Activated CD4-positive, alpha-beta T cell treated with anti-CD3 and anti-CD28 coated beads, Interleukin-2, Interleukin-4, amounts not matched to agents 100 ng/mL and 50 ng/mL, durations not matched to agents 16 hours and 8 hours (primary cell): Measurements from ENCODE around the gene ATAD3B.
"Not testable (repeated sequence)": the region's sequence is repeated elsewhere in the genome, so short reads cannot be mapped to it uniquely, and the experiment has no call there.

Experiments used
- DNase-seq: peaks from one replicate; pipeline ENCODE4 v3.0.0-alpha.2; 2020; ENCODE audit warnings: low spot score

ATAD3B gene

DNA sequence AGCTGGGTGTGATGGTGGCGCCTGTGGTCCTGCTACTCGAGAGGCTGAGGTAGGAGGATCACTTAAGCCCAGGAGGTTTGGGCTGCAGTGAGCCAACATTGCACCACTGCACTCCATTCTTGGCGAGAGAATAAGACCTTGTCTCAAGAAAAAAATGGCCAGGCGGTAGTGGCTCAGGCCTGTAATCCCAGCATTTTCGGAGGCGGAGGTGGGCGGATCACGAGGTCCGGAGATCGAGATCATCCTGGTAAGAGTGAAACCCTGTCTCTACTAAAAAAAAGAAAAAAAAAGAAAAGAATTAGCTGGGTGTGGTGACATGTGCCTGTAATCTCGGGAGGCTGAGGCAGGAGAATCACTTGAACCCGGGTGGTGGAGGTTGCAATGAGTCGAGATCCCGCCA lies 11.3 kb downstream of the ATAD3B start:
- DNase-seq, result no peak

DNA sequence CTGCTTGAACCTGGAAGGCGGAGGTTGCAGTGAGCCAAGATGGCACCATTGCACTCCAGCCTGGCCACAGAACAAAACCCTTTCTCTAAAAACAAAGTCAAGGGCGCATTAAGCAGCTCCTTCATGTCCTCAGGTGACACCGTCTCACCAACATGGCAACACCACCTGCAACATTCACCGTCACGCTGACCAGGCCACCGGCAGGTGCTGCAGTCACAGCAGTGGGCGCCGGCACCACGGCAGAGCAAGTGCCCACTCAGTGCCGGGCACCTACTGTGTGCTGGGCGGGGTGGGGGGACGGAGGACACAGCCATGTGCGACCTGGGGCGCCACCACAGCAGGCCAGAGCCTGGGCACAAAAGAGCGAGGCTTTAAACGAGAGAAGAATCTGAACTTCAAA lies 12.1 kb downstream of the ATAD3B start:
- no peak for DNase-seq

DNA sequence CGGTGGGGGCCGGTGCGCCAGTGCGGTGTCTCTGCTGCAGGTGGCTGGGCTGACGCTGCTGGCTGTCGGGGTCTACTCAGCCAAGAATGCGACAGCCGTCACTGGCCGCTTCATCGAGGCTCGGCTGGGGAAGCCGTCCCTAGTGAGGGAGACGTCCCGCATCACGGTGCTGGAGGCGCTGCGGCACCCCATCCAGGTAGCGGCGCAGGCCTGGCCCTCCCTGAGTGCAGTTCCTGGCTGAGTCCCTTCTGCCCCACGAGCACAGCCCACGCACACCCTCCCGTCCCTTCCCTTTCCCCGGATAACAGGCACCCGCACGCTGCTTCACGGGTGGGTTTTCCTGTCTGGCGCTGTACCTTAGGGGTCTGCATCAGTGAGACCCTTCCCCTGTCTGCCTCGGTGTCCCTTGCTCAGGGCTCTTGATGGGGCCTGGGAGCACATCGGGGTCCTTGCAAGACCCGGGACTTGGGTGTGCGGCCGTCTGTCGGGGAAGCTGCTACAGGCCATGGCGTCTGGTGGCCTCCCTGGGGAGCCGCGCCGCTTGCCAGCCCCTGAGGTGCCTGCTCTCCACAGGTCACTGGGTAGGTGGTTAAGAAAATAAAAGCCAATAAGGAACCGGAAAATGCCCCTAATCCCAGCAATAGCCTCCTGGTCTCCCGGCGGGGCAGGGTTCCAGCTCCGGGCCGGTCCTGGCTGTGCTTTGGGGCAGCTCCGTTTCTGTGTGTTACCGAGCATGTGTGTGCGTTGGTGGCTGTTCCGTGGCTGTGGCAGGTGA lies 13.6 kb downstream of the ATAD3B start:
- not testable (repeated sequence) for DNase-seq

DNA sequence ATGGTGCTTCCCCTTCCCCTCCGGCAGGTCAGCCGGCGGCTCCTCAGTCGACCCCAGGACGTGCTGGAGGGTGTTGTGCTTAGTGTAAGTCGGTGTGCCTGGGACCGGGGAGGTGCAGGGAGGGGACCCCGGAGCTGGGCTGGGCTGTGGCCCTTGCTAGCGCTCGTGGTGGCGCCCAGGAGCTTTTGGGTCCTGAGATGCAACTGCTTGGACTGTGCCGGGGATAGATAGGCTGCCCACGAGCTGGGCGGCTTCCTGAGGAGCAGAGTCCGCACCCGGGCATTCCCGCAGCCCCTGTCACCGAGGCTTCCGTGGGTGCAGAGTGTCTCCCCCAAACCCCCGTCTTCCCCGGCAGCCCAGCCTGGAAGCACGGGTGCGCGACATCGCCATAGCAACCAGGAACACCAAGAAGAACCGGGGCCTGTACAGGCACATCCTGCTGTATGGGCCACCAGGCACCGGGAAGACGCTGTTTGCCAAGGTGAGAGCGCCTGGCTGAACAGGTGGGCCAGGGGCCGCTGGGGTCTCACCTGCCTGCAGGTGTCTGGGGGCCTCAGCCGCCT lies 14.3 kb downstream of the ATAD3B start:
- DNase-seq, result not testable (repeated sequence)

DNA sequence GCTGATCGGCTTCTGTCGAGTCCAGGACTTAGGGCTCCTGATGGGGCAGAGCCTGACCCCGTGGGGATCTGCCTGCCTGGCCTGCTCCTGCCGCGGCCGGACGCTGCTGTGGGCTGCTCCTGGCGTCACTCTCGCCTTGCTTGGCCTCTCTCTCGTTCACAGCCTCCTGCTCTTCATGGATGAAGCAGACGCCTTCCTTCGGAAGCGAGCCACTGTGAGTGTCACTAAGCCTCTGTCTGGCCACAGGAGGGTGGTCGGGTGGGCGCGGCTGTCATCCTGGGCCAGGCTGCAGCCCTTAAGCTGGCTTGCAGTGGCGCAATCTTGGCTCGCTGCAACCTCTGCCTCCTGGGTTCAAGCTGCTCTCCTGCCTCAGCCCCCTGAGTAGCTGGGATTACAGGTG lies 16.1 kb downstream of the ATAD3B start:
- no peak for DNase-seq

DNA sequence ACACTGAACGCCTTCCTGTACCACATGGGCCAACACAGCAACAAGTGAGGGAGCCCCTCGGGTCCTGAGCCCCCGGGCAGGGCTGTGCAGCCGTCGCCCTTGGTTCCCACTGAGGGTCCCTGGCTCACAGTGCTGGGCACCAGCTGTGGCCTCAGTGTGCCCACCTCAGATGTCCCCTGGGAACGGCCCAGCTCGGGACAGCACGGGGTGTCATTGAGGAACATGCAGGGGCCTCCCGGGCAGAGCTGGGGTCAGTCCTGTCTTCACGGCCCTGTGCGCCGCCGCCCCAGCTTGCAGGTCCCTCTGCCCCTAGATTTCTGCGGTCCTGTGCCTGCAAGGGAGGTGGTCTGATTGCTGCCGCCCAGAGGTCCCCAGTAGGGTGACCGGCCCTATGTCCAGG lies 17.7 kb downstream of the ATAD3B start:
- DNase-seq, result no peak

DNA sequence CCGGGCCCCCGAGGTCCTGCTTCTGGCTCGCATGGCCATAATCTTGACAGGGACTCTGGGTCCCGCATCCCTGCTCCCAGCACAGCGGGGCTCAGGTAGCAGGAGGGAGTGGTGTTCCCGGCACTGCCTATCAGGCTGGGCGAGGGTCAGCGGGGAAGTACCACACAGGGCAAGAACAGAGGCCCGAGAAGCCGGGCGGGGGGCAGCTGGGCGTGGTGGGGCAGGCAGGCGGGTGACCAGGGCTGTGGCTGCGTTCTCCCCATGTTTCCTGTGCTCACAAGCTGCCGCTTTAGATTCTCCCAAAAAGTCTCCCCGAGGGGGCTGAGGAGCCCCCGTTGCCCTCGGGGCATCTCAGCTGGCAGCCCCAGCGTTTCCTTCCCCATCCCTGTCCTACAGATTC lies 18.3 kb downstream of the ATAD3B start:
- DNase-seq, result no peak

DNA sequence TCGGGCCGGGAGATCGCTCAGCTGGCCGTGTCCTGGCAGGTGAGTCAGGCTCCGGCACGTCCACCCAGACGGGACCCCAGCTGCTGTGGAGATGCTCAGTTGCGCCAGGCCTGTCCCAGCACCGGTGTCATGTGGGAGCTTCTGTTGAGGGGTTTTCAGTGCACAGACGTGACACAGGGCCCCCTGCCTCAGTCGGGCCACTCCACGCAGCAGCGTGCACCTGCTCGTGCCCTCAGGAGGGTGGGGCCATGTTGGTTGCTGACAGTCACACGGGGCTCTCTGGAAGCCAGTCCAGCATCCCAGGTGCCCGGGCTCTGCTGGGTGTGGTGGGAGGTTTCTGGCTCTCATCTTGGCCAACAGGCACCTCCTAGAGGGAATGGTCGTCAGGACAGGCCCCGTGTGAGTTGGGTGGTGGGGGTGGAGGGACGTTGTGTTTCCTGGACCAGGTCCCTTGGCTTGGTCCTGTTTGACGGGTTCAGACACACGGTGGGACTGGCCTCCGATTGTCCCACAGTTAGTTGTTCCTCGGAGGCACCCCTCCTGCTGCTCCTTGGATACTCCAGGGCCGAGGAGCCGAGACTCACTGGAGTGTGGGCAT lies 19.2 kb downstream of the ATAD3B start:
- no peak for DNase-seq

DNA sequence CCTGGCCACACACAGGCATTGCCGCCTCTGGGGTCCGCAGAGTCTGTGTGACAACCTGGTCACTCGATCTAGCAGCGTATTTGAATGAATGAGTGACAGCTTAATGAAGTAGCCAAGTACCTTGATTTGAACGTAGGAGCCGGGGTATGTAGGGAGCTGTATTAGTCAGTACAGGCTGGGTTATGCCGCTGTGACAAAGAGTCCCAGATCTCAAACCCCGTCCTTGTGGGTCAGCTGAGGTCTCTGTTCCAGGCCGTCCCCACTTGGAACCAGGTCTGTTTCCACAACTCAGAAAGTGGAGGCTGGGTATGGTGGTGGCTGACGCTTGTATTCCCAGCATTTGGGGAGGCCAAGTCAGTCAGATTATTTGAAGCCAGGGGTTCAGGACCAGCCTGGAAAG lies 20.0 kb downstream of the ATAD3B start:
- no peak for DNase-seq

DNA sequence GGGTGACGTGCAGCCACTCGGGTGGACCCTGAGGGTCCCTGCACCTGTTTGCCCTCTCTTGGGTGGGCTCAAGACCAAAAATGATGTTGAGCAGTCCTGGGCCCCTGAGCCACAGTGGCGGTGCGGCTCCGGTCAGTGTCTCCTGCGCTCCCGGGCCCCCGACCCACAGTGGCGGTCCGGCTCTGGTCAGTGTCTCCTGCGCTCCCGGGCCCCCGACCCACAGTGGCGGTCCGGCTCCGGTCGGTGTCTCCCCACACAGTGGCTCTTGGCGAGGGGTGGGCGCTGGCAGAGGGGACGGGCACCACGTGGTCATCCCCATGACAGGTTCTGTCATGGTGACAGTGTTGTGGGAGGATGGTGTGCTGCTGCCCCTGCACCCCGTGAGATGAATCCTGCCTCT lies 22.7 kb downstream of the ATAD3B start:
- not testable (repeated sequence) for DNase-seq

DNA sequence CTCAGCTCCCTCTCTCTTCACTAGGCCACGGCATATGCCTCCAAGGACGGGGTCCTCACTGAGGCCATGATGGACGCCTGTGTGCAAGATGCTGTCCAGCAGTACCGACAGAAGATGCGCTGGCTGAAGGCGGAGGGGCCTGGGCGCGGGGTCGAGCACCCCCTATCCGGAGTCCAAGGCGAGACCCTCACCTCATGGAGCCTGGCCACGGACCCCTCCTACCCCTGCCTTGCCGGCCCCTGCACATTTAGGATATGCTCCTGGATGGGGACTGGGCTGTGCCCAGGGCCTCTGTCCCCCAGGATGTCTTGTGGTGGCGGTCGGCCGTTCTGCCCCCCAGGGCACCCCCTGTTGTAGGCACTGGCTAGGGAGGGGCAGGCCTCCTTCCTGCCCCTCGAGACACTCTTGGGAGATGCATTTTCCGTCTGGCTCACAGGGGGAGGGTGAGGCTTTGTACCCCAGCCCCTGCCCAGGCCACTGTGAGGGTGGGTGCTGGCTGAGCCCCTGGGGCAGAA lies 24.0 kb downstream of the ATAD3B start:
- not testable (repeated sequence) for DNase-seq

DNA sequence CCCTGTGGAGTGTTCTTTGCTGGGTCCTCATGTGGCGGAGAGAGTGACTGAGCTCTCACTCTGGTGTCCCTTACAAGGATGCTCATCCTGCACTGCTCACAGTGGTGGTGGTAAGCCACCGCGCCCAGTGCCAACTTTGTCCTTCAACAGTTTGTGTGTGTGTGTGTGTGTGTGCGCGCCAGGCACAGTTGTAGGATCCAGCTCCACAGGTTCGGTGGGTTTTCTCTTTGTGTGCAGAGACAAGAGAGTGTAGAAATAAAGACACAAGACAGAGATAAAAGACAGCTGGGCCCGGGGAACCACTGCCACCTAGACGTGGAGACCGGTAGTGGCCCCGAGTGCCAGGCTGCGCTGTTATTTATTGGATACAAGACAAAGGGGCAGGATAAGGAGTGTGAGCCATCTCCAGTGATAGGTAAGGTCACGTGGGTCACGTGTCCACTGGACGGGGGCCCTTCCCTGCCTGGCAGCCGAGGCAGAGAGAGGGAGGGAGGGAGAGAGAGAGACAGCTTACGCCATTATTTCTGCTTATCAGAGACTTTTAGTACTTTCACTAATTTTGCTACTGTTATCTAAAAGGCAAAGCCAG lies 33.3 kb downstream of the ATAD3B start:
- peak; percentile 74 for DNase-seq

DNA sequence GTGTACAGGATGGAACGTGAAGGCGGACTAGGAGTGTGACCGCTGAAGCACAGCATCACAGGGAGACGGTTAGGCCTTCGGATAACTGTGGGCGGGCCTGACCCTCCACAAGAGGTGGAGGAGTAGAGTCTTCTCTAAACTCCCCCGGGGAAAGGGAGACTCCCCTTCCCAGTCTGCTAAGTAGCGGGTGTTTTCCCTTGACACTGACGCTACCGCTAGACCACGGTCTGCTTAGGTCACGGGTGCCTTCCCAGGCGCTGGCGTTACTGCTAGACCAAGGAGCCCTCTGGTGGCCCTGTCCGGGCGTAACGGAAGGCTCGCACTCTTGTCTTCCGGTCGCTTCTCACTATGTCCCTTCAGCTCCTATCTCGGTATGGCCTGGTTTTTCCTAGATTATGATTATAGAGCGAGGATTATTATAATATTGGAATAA lies 33.8 kb downstream of the ATAD3B start:
- peak; percentile 17 for DNase-seq

DNA sequence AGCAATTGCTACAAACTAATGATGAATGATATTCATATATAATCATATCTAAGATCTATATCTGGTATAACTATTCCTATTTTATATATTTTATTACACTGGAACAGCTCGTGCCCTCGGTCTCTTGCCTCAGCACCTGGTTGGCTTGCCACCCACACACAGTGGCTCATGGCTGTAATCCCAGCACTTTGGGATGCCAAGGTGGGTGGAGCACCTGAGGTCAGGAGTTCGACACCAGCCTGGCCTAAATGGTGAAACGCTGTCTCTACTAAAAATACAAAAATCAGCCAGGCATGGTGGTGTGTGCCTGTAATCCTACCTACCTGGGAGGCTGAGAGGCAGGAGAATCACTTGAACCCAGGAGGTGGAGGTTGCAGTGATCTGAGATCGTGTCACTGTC lies 34.2 kb downstream of the ATAD3B start:
- not testable (repeated sequence) for DNase-seq

DNA sequence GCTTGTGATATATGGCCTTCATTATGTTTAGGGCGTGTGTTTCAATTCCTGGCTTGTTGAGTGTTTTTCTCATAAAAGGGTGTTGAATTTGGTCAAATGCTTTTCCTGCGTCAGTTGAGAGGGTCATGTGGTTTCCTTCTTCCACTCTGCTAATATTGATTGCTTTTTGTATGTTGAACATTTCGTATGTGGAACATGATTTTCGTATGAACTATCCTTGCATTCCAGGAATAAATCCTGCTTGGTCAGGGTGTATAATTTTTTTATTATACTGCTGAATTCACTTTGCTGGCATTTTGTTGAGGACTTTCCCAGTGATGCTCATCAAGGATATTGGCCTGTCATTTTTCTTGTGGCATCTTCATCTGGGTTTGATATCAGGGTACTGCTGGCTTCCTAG lies 35.7 kb downstream of the ATAD3B start:
- no peak for DNase-seq

DNA sequence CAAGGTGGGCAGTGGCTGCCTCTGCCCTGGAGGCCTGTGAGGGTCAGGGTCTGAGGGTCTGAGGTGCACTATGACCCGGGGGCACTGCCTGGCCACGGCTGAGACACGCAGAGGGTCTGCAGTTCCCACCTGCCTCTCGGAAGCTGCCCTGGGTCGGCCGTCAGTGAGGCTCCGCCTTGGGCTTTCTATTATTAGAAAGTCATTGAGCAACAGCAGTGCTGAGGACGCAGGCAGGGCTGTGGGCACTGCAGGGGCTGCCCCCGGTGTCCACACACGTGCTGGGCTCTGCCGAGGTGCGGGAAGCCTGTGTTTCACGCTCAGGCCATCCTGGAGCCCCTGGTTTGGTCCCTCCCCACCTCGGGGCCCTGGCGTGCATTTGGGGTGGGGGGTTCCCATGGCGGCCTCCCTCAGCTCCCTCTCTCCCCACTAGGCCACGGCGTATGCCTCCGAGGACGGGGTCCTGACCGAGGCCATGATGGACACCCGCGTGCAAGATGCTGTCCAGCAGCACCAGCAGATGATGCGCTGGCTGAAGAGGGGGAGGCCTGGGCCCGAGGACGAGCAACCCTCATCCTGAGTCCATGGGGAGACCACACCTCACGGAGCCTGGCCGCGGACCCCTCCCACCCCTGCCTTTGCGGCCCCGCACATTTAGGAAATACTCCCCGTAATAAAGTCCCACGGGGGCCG lies 37.4 kb downstream of the ATAD3B start:
- DNase-seq, result not testable (repeated sequence)

DNA sequence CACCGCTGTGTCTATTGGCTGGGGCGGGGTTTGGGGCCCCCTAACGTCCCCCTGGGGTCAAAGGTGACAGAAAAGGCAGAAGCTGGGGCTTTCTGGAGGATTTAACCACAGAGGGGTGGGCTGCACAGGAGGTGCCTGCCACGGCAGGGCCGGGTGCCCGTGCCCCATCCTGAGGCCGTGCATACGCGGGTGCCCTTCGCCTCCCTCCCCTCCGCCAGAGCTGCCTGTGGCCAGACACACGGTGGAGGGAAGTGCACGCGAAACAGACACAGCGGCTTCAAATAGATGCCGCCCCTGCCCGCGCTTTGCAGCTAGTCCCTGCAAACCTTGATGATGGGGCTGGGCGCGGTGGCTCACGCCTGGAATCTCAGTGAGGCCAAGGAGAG lies 37.9 kb downstream of the ATAD3B start:
- DNase-seq, result not testable (repeated sequence)

DNA sequence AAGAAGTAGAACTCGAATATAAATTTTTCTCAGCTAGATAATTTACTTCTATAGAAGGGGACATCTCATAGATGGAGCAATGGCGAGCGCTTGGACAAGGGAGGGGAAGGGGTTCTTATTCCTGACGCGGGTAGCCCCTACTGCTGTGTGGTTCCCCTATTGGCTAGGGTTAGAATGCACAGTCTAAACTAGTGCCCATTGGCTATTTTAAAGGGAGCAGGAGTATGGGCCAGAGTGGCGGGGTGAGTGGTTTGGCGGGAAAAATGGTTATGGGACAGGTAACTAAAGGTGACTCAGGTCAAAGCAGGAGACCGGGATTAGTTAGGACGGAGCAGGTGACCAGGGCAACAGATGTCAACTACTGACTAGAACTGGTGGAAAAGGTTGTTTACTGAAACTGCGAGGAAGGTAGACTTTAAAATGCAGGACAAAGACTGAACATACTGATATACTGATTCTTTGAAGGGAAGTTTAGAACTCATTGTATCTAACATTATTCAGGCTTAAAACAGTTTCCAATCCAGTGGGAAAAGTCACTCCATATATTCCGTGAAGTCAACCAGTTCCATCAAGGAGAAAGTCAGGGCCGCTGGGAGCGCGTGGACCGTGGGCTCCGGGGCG lies 39.5 kb downstream of the ATAD3B start:
- peak; percentile 45 for DNase-seq

DNA sequence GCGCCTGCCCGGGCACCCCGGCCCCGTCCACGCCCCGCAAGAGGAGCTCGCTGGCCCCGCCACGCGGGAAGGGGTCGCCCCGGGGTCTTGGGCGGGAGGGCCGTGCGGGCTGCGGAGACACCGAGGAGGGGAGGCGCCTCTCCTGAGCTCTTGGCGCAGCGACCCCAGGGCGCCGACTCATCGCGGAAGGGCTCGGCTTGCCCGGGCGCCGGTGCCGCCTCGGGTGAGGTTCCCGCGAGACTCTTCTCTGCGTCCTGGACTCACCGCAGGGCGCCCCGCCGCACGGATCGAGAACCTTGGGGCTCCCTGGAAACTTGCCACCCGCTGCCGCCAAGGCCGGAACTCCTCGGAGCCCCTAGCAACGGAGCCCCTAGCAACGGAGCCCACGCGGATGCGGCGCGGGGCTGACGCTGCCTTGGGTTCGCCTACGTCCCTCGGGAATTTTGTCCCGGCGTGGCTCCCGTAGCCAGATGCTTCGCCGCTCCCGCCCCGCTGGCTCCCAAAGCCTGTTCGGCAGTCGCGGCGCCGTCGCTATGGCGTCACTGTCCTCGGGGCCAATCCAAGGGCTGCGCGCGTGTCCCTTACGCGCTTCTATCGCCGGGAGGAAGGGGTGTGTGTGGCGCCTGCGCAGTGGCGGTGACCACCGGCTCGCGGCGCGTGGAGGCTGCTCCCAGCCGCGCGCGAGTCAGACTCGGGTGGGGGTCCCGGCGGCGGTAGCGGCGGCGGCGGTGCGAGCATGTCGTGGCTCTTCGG lies 40.1 kb downstream of the ATAD3B start, which contains the start of gene ATAD3A:
Gene ATAD3A, plus strand, starts transcription at position 630 of the 753 bp plus-strand sequence. Its CDS starts 107 bp downstream, at position 737.
- peak; percentile 97 for DNase-seq

DNA sequence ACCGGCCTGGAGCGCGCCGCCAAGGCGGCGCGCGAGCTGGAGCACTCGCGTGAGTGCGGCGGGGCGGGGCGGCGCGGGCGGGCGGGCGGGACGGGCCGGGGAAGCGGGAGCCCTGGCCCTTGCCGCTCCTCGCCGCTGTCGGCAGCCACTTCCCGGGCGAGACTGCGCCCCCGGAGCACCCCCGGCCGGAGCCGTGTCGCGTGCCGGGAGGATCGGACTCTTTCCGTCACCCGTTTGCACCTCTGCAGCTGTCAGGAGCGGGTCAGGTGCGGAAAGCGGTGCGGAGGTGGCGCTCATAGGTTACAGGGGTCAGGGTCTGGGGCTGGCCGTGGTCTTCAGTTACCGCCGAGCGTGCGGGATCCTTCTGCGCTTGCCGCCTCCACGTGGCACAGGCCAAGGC lies 40.9 kb downstream of the ATAD3B start:
- DNase-seq, result not testable (repeated sequence)

DNA sequence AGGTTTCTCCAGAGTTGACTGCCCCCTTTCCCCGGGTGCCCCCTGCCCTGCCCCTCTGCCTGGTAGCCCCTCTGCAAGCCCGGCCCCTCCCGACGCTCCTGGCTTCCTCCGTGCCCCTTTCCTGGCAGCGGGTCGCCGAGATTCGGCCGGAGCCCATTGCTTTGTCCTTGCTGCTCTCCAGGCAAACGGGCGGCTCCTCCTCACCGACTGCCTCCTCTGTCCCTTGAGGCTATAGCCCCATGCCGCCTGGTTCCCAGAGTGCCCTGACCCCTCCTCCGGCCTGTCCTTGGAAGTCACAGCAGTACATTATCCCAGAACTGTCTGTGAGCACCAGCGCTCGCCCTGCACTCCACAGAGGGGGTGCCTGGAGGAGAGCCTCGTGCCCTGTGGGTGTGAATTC lies 42.1 kb downstream of the ATAD3B start:
- not testable (repeated sequence) for DNase-seq
